HepG2 (cell line): ENCODE data around the gene PDPK1. TPM values are rescaled to one million over a fixed set of nuclear protein-coding genes. Genes with fewer than 3 reads are reported as not detected.

ENCODE experiments used
- CBX2 ChIP-seq, 2 experiments: fragments of 200-600 bp in 1 of 2; sonication (generic); formaldehyde crosslinking in 1 of 2; IDR thresholded peaks; 2 replicates each; pipeline versions ENCODE4 v1.7.0 to v1.8.1; 2018 to 2022; ENCODE audit warnings: low read depth in 2 of 2, low read length in 1 of 2, mild to moderate bottlenecking in 1 of 2, missing genetic modification reagents in 1 of 2
- FOXC1 ChIP-seq: sonication (generic); formaldehyde crosslinking; IDR thresholded peaks from 2 replicates; pipeline ENCODE4 v1.8.0; 2022; ENCODE audit warnings: mild to moderate bottlenecking, missing genetic modification reagents, borderline replicate concordance
- GABPB1 ChIP-seq: IDR thresholded peaks from 2 replicates; pipeline ENCODE4 v1.6.1; 2016; ENCODE audit warnings: mild to moderate bottlenecking, missing genetic modification reagents, moderate library complexity, missing compliant biosample characterization
- RCOR2 ChIP-seq: IDR thresholded peaks from 2 replicates; pipeline ENCODE4 v1.6.1; 2016; ENCODE audit warnings: missing biosample characterization, missing genetic modification reagents
- ZNF253 ChIP-seq: sonication (generic); formaldehyde crosslinking; IDR thresholded peaks from 2 replicates; pipeline ENCODE4 v1.8.0; 2022; ENCODE audit warnings: mild to moderate bottlenecking, missing genetic modification reagents, borderline replicate concordance
- ZNF264 ChIP-seq: sonication (generic); formaldehyde crosslinking; IDR thresholded peaks from 2 replicates; pipeline ENCODE4 v1.4.0; 2020; ENCODE audit warnings: missing genetic modification reagents
- ZNF350 ChIP-seq: sonication (generic); formaldehyde crosslinking; IDR thresholded peaks from 2 replicates; pipeline ENCODE4 v1.4.0; 2020; ENCODE audit warnings: mild to moderate bottlenecking, low read depth, missing genetic modification reagents, borderline replicate concordance
- ZNF557 ChIP-seq: sonication (generic); formaldehyde crosslinking; IDR thresholded peaks from 2 replicates; pipeline ENCODE4 v1.4.0; 2020; ENCODE audit warnings: missing genetic modification reagents
- ZSCAN12 ChIP-seq: sonication (generic); formaldehyde crosslinking; IDR thresholded peaks from 2 replicates; pipeline ENCODE4 v1.9.0; 2021; ENCODE audit warnings: mild to moderate bottlenecking, missing genetic modification reagents
- polyA plus RNA-seq, 8 experiments: library from polyadenylated mRNA; depleted of rRNA in 3 of 8; stranded (reverse) in 7 of 8; unstranded in 1 of 8; fragments of >200 nt; fragmentation: Illumina TruSeq in 4 of 8; extraction: Trizol in 4 of 8; gene quantifications; 2 replicates each; pipeline versions ENCODE4 v1.2.1 to v1.2.3, GENCODE V29; 2011 to 2016; ENCODE audit warnings: low read depth in 4 of 8, missing spikeins in 1 of 8, mixed read lengths in 1 of 8; ENCODE audit not compliant: insufficient read depth in 1 of 8
- total RNA-seq, 5 experiments: library from RNA; depleted of rRNA; stranded (reverse); fragments of >200 nt; fragmentation: Illumina TruSeq; extraction: Trizol; gene quantifications; 2 replicates each; pipeline ENCODE4 v1.2.3, GENCODE V29; 2016; ENCODE audit warnings: low read depth in 1 of 5
- TF ChIP-seq, protein P1 (sequence below): sonication (generic); formaldehyde crosslinking; IDR thresholded peaks from 2 replicates; pipeline ENCODE4 v1.4.0; 2020; ENCODE audit warnings: missing genetic modification reagents
- TF ChIP-seq, protein P2 (sequence below): sonication (generic); formaldehyde crosslinking; IDR thresholded peaks from 2 replicates; pipeline ENCODE4 v1.4.0; 2020; ENCODE audit warnings: mild to moderate bottlenecking, missing genetic modification reagents
- TF ChIP-seq, protein P3 (sequence below), 2 experiments: fragments of 450-650 bp in 1 of 2; sonication (generic) in 1 of 2; formaldehyde crosslinking; IDR thresholded peaks; 2 replicates each; pipeline versions ENCODE4 v1.5.0 to v1.8.0; 2020 to 2022; ENCODE audit warnings: mild to moderate bottlenecking in 1 of 2, missing genetic modification reagents in 1 of 2
- TF ChIP-seq, protein P4 (sequence below): IDR thresholded peaks from 2 replicates; pipeline ENCODE4 v1.6.1; 2016

Gene PDPK1
- total and polyA plus RNA-seq, 2 of the 13 experiments (the other 11 are each of a cell fraction or from before 2014, with no cell fraction given): 59.6 to 129 TPM

DNA sequence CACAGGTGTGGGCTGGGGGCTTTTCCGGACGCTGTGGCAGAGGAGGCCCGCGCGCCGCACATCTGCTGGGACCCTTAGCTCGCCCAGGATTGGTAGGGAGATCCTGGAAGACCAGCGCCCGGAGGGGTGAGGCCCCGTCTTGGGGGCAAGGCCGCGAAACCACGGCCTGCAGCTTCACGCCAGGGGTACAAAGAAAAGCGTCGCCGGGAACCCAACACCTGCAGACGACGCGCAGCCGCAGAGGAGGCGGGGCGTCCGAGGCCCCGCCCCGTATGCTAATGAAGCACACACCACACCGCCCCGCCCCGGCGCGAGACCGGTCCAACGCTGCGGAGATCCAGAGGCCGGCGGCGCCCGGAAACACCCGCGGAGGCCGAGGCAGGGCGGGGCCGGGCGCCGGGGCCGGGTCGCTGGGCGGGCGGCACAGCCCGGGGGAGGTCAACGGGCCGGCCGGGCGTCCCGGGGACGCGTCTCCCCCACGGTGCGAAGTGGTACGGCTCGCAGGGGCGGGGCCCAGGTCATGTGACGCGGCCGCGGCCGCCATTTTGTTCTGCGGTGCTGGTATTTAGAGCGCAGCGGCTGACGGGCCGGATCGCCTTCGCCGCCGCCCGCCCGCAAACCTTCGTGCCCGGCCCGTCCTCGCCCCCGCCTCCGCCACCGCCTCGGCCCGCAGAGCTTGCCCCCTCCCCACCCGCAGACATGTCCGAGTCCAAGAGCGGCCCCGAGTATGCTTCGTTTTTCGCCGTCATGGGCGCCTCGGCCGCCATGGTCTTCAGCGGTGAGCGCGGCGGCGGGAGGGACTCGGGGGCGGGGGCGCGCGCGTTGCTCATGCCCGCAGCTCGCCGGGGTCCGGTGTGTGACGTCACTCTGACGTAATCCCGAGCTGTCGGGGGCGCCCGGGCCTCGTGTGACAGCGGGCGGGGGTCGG, 24.2 kb upstream of the PDPK1 start, which contains the start of gene ATP6V0C (continued):
- TF ChIP-seq, protein P1, sequence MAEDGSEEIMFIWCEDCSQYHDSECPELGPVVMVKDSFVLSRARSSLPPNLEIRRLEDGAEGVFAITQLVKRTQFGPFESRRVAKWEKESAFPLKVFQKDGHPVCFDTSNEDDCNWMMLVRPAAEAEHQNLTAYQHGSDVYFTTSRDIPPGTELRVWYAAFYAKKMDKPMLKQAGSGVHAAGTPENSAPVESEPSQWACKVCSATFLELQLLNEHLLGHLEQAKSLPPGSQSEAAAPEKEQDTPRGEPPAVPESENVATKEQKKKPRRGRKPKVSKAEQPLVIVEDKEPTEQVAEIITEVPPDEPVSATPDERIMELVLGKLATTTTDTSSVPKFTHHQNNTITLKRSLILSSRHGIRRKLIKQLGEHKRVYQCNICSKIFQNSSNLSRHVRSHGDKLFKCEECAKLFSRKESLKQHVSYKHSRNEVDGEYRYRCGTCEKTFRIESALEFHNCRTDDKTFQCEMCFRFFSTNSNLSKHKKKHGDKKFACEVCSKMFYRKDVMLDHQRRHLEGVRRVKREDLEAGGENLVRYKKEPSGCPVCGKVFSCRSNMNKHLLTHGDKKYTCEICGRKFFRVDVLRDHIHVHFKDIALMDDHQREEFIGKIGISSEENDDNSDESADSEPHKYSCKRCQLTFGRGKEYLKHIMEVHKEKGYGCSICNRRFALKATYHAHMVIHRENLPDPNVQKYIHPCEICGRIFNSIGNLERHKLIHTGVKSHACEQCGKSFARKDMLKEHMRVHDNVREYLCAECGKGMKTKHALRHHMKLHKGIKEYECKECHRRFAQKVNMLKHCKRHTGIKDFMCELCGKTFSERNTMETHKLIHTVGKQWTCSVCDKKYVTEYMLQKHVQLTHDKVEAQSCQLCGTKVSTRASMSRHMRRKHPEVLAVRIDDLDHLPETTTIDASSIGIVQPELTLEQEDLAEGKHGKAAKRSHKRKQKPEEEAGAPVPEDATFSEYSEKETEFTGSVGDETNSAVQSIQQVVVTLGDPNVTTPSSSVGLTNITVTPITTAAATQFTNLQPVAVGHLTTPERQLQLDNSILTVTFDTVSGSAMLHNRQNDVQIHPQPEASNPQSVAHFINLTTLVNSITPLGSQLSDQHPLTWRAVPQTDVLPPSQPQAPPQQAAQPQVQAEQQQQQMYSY (CRISPR knock-in tag): no peak
- TF ChIP-seq, protein P2, sequence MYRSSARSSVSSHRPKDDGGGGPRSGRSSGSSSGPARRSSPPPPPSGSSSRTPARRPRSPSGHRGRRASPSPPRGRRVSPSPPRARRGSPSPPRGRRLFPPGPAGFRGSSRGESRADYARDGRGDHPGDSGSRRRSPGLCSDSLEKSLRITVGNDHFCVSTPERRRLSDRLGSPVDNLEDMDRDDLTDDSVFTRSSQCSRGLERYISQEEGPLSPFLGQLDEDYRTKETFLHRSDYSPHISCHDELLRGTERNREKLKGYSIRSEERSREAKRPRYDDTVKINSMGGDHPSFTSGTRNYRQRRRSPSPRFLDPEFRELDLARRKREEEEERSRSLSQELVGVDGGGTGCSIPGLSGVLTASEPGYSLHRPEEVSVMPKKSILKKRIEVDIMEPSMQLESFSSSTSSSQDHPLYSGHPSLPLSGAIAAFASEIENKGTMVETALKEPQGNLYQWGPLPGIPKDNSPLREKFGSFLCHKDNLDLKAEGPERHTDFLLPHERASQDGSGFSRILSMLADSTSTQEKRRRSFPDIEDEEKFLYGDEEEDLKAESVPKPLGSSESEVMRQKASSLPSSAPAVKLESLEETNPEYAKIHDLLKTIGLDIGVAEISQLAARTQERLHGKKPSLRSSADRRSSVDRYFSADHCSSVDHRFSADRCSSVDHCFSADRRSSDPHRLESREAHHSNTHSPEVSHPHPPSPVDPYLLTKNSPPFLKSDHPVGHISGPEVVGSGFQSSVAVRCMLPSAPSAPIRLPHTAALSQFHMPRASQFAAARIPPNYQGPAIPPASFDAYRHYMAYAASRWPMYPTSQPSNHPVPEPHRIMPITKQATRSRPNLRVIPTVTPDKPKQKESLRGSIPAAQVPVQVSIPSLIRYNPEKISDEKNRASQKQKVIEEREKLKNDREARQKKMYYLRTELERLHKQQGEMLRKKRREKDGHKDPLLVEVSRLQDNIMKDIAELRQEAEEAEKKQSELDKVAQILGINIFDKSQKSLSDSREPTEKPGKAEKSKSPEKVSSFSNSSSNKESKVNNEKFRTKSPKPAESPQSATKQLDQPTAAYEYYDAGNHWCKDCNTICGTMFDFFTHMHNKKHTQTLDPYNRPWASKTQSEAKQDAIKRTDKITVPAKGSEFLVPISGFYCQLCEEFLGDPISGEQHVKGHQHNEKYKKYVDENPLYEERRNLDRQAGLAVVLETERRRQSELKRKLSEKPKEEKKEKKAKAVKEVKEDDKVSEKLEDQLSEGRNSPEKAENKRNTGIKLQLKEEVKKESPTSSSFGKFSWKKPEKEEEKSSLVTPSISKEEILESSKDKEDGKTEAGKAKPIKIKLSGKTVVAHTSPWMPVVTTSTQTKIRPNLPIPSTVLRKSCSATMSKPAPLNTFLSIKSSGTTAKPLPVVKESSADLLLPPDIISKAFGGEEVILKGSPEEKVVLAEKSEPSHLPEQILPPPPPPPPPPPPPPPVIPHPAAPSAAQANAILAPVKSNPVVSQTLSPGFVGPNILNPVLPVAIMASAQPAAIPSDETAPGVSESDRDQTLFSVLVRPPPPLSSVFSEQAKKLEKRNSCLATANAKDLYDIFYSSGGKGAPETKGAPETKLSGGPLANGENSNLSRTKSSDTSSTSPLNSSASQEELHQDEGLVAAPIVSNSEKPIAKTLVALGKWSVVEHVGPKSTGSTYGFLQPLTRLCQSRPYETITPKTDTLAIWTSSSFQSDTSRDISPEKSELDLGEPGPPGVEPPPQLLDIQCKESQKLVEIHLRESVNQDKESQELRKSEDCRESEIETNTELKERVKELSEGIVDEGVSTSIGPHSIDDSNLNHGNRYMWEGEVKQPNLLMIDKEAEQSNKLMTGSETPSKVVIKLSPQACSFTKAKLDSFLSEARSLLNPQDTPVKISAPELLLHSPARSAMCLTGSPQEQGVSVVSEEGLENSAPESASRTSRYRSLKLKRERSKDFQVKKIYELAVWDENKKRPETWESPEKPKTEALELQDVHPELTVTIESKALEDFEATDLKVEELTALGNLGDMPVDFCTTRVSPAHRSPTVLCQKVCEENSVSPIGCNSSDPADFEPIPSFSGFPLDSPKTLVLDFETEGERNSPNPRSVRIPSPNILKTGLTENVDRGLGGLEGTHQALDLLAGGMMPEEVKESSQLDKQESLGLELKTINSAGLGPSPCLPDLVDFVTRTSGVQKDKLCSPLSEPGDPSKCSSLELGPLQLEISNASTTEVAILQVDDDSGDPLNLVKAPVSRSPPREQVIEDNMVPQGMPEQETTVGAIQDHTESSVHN (CRISPR knock-in tag): no peak
- no peak; the same call in 1 of the 2 replicates for TF ChIP-seq ZNF350 (CRISPR knock-in tag)
- TF ChIP-seq GABPB1 (CRISPR knock-in tag): peak; percentile 76; the same call in 1 of the 2 replicates
- TF ChIP-seq, protein P3, sequence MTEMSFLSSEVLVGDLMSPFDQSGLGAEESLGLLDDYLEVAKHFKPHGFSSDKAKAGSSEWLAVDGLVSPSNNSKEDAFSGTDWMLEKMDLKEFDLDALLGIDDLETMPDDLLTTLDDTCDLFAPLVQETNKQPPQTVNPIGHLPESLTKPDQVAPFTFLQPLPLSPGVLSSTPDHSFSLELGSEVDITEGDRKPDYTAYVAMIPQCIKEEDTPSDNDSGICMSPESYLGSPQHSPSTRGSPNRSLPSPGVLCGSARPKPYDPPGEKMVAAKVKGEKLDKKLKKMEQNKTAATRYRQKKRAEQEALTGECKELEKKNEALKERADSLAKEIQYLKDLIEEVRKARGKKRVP (CRISPR knock-in tag; IDR thresholded peaks at IDR 0.05): no peak
- no peak for TF ChIP-seq ZNF253 (CRISPR knock-in tag)
- TF ChIP-seq, protein P4, sequence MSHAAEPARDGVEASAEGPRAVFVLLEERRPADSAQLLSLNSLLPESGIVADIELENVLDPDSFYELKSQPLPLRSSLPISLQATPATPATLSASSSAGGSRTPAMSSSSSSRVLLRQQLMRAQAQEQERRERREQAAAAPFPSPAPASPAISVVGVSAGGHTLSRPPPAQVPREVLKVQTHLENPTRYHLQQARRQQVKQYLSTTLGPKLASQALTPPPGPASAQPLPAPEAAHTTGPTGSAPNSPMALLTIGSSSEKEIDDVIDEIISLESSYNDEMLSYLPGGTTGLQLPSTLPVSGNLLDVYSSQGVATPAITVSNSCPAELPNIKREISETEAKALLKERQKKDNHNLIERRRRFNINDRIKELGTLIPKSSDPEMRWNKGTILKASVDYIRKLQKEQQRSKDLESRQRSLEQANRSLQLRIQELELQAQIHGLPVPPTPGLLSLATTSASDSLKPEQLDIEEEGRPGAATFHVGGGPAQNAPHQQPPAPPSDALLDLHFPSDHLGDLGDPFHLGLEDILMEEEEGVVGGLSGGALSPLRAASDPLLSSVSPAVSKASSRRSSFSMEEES (CRISPR knock-in tag): peak; percentile 68
- TF ChIP-seq ZNF264 (CRISPR knock-in tag): no peak
- no peak; the same call in 1 of the 2 replicates for TF ChIP-seq FOXC1
- no peak for TF ChIP-seq ZSCAN12 (CRISPR knock-in tag)
- TF ChIP-seq RCOR2 (CRISPR knock-in tag): no peak
- TF ChIP-seq CBX2 (IDR thresholded peaks at IDR 0.05; ENCODE audit: low read depth, low read length): no peak
- TF ChIP-seq CBX2 (CRISPR knock-in tag; IDR thresholded peaks at IDR 0.05; ENCODE audit: low read depth): no peak
- no peak for TF ChIP-seq ZNF557 (CRISPR knock-in tag)
